Stimulated activated CD8-positive, alpha-beta memory T cell treated with anti-CD3 and anti-CD28 coated beads, Interleukin-7, amount 100 ng/mL, for 4 hours (primary cell): ENCODE measurements around the gene SPEM1.

Experiments used
- DNase-seq, 2 donors: peaks; one replicate each; pipeline ENCODE4 v3.0.0-alpha.2; 2020; ENCODE audit warnings: low read depth in 2 of 2

Gene SPEM1

GRCh38 chr17:7403043-7403726, 16.9 kb upstream of the SPEM1 start:
- DNase-seq, result no peak

GRCh38 chr17:7403727-7403976, 16.5 kb upstream of the SPEM1 start:
- DNase-seq, result no peak

- peak; percentile 93 to 94 for DNase-seq
These were observed 16.0 kb upstream of the SPEM1 start, which contains the start of gene TMEM256 for GRCh38 chr17:7403977-7404736. Gene TMEM256 (minus strand): TSS chr17:7404097. CDS start chr17:7404084, 13 bp downstream.

- DNase-seq, result peak in 1 of 2 donors; percentile 69
These were observed 15.3 kb upstream of the SPEM1 start for GRCh38 chr17:7404737-7405349.

- no peak for DNase-seq
These were observed 14.5 kb upstream of the SPEM1 start for GRCh38 chr17:7405350-7406234.

GRCh38 chr17:7406235-7406825, 13.8 kb upstream of the SPEM1 start:
- DNase-seq, result no peak

GRCh38 chr17:7407082-7407481, 13.0 kb upstream of the SPEM1 start:
- DNase-seq, result no peak

- no peak for DNase-seq
These were observed 12.5 kb upstream of the SPEM1 start, which contains the start of gene NLGN2 for GRCh38 chr17:7407485-7408251. Gene NLGN2 (plus strand): TSS chr17:7407845. CDS start chr17:7408256, 411 bp downstream.

- DNase-seq, result no peak
These were observed 11.8 kb upstream of the SPEM1 start for GRCh38 chr17:7408252-7408727.

- no peak for DNase-seq
These were observed 11.3 kb upstream of the SPEM1 start for GRCh38 chr17:7408863-7409262.

- no peak for DNase-seq
These were observed 10.4 kb upstream of the SPEM1 start for GRCh38 chr17:7409716-7410115.

GRCh38 chr17:7410634-7411426, 9.3 kb upstream of the SPEM1 start:
- DNase-seq, result no peak

GRCh38 chr17:7411427-7411750, 8.7 kb upstream of the SPEM1 start:
- DNase-seq, result no peak

GRCh38 chr17:7413346-7413985, 6.7 kb upstream of the SPEM1 start:
- no peak for DNase-seq

- no peak for DNase-seq
These were observed 5.3 kb upstream of the SPEM1 start for GRCh38 chr17:7414837-7415236.

- no peak for DNase-seq
These were observed 4.3 kb upstream of the SPEM1 start for GRCh38 chr17:7415784-7416183.

GRCh38 chr17:7416323-7416722, 3.8 kb upstream of the SPEM1 start:
- no peak for DNase-seq

GRCh38 chr17:7417056-7417655, 3.0 kb upstream of the SPEM1 start:
- DNase-seq, result no peak
